T-helper 2 cell (primary cell): ENCODE data around the gene AGAP3.
A peak's percentile ranks its signal among the peaks of the same experiment; 100 is the strongest.

Experiments used
- DNase-seq, 5 experiments: peaks; one replicate each; pipeline versions ENCODE4 v3.0.0 to v3.0.0-alpha.2; 2012 to 2022

The AGAP3 gene

GRCh38 chr7:151124481-151124880 is 38.2 kb downstream of the AGAP3 start:
- DNase-seq = no peak

DNA sequence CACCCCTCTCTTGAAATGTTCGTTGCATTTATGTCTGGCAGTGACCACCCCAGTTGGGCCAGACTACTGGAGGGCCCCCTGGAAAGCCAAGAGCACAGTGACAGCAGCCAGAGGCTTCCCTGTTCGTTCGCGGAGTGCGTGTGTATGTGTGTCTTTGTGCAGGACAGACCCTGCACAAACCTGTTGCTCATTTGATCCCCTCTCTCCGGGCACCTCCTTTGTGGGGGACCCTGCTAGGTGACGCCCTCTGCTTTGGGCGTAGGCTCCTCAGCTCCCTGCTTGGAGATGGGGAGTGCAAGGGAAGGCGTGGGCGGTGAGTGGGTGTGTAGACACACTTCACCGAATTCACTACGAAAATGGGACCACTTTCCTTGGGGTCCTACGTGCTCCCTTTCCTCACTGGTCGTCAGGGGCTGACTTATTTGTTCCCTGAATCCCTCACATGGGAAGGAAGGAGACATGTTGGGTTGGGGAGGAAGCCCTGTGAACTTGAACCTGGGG is 38.7 kb downstream of the AGAP3 start:
- DNase-seq = no peak

DNA sequence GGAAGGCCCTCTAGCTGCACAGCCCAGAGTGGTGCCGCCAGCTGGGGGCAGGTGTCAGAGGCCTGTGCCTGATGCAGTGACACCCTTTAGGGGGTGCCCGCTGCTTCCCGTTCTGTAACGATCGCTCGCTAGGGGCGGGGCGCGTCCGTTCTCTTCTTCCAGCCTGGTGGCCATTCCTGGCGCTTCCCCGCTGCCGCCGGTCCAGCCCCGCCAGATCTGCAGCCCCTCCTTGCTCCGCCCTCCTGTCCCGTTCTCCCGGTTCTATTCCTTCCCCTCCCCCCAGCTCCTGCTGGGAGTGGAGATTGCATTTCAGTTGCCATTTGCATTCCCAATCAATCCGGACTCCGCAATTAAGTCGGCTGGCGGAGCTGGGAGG is 39.2 kb downstream of the AGAP3 start:
- DNase-seq = no peak

- DNase-seq = no peak
Observed at GRCh38 chr7:151125846-151126481, 39.7 kb downstream of the AGAP3 start.

DNA sequence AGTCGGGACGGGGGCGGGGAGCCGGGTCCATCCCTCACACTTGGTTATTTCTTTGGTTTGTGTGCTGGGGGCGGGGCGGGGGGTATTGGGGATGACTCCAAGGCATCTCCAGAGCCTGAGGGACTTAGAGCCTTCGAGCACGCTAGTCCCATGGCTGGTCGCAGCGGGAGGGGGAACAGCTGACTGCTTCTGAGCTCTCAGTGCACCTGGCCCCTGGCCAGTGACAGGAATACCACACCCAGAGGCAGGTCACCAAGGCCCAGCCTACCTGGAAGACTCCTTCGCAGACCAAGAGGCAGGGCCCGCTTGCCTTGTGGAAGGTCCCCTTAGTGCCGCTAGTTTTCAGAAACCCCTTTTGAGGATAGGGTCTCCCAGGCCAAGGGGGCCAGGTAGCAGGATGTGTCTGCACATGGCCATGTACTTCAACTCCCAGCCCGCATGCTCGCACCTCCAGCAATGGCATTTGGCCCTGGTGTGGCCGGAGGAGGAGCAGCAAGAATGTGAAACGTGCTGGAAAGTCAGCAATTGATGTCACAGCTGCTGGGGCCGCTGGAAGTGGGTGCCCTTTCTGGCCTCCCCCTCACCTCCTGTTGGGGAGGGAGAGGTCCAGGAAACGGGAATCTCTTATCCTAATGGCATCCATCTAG is 40.3 kb downstream of the AGAP3 start:
- no peak for DNase-seq

- DNase-seq = no peak
Observed at GRCh38 chr7:151128144-151128543, 41.9 kb downstream of the AGAP3 start.

- no peak for DNase-seq
Observed at GRCh38 chr7:151128716-151129115, 42.4 kb downstream of the AGAP3 start.

GRCh38 chr7:151129117-151129959 is 43.1 kb downstream of the AGAP3 start:
- DNase-seq = no peak

DNA sequence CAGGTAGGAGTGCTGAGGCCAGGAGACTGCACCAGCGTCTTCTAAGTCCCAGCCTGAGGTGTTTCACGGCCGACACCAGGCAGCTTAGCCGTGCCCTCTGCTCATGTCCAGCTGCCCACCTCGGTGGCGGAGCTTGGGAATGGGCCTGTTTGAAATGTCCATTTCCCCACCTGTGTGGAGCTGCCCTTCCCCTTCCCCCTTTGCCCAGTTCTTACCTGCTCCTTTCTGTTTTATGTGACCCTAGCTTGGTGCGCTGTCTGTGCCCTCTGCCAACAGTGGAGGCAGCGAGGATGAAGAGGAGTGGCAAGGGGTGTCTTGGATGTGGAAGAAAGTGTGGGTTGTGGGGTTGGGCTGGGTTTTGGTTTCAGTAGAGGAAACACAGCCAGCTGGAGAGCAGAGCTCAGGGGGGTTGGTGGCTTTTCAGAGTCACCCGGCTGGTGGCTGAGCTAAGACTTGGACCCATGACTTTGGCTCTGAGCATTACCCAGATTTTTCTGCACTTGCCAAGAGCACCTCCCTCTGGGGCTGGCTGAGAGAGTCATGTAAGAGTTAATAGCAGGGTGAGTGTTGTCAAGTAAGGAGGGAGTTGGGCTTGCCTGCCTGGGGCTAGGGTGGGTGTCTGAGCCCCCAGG is 43.8 kb downstream of the AGAP3 start:
- no peak for DNase-seq

- no peak for DNase-seq
Observed at GRCh38 chr7:151130741-151131157, 44.5 kb downstream of the AGAP3 start.

DNA sequence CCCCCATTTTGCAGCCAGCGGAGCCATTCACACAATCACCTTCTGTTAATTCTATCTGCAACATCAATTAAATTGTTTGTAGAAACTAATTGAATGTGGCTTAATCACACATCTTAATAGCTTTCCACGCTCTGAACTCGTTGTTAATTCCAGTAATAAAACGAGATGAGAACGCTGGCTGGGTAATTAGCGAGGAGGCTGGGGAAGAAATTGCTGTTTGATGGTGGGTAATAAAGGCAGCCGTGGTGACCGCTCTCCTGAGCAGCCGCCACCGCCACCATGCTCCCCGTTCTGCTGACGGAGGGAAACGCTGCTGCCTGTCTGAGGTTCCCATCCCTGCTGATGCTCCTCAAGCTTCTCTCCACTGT is 44.9 kb downstream of the AGAP3 start:
- no peak for DNase-seq

DNA sequence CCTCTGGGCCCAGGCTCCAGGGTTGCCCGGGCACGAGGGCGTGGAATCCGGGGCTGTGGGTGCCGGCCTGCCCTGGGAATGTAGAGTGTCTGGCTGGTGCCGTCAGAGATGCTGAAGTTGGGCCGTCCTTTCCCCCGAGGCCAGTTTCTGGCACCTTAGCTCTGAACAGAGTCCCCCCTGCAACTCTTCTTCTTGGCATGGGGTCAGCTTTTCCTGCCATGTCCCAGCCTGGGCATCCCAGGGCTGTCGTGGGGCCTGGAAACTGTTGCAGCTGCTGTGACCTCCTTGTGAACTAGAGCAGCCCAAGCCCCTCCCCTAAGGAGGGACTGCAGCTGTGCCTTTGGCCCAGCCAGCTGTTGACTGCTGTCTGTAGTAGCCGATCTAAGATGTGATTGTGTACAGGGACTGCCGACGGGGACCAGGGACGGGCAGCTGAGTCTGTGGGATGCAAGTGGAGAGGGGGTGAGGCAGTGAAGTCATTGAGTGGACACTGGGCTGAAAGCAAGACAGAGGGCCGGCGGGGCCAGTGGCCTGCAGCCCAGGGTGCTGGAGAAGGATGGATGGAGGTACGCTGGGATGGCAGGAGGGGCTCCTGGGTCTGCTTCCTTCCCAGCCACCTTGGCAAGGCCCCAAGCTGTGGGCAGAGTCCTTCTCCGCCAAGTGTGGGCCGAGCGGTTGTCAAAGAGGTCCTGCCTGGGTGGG is 45.5 kb downstream of the AGAP3 start:
- no peak for DNase-seq

- DNase-seq = no peak
Observed at GRCh38 chr7:151132461-151133205, 46.4 kb downstream of the AGAP3 start.

DNA sequence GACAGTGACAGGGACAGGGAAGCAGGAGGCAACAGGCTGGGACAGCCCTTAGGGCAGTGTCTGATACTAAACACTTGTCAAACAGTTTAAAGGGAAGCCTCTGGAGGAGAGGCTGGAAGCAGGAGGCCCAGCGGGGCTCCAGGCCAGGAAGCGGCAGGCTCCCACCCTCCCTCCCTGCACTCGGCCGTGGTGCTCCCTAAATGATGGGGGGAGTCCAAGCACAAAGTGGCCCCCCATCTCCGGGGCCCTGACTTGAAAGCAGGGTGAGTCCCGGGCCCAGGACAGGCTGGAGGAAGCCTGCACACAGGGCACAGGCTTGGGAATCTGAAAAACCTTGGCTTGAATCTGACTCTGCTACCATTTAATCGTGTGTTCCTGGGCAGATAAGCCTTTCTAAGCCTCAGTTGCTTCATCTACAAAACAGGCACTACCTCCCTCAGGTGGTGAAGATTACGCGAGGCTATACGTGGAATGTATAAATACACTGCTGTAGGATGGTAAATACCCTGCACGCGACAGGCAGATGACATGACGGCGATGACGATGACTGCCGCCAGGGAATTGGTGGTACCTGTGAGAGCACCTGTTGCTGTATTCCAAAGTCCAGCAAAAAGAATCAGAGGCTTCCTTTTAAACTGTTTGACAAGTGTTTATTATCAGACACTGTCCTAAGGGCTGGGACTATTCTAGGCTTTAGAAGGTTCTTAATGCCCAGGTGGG is 47.2 kb downstream of the AGAP3 start:
- DNase-seq = no peak

DNA sequence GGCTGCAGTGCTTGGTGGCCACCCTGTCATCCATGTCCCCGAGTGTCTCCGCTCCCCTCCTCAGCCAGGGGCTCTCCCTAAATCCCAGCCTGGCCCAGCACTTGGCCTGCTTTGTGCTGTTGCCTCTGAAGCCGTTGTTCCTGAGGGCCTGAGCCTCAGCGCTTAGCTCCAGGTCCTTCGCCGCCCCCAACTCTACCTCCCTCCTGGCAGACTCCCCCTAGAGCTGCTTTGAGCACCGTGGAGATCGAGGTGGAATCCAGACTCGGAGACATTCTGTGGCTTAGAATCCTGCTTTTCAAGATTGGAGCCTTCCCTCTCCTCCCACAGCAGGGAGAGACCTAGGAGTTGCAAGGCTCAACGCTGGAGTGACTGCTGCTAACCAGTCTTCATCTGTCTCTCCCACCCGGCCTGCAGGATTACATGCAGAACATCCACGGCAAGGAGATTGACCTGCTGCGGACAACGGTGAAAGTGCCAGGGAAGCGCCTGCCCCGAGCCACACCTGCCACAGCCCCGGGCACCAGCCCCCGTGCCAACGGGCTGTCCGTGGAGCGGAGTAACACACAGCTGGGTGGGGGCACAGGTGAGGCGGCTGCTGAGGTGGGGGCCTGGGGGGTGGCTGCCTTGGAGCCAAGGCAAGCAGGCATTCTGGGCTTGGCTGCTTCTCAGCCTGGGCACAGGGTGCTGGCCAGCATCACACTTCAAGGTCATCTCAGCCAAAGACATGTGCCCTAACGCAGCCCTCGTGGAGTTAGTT is 47.9 kb downstream of the AGAP3 start:
- peak in 1 of 5 experiments; percentile 1 for DNase-seq

DNA sequence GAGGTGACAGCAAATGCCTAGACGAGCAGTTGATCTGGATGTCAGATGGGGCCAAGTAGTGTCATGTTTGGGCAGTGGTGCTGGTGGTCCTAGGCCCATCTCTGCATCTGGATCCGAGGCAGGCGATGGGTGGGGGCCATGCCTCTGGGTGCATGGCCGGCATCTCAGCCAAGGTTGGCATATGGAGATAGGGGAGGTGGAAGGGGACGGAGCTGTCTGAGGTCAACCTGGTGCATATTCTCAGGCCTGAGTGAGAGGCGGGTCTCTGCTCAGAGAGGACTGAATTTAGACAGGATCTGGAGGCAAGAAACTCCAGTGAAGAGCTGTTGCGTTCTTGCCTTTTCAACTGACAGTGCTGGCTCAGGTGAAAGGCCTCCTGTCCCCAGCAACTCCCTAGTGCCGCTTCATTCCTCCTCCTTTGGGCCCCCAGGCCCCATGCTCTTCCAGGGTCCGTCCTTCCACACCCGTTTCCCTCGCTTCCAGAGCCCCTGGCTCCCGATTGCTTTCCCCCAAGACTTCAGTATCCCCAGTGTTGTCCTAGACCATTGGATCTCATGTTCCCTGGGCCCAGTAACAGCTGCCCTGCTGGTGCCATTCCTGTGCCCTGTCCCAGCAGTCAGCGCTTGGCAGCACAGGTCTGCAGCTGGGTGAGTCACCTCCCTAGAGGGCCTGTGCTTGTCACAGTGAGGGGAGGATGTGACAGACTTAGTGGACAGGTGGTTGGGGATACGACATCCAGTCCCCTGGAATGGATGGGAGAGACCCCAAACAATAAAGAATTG is 48.7 kb downstream of the AGAP3 start:
- peak in 1 of 5 experiments; percentile 1 for DNase-seq

GRCh38 chr7:151135525-151135845 is 49.2 kb downstream of the AGAP3 start:
- peak in 1 of 5 experiments; percentile 1 for DNase-seq

DNA sequence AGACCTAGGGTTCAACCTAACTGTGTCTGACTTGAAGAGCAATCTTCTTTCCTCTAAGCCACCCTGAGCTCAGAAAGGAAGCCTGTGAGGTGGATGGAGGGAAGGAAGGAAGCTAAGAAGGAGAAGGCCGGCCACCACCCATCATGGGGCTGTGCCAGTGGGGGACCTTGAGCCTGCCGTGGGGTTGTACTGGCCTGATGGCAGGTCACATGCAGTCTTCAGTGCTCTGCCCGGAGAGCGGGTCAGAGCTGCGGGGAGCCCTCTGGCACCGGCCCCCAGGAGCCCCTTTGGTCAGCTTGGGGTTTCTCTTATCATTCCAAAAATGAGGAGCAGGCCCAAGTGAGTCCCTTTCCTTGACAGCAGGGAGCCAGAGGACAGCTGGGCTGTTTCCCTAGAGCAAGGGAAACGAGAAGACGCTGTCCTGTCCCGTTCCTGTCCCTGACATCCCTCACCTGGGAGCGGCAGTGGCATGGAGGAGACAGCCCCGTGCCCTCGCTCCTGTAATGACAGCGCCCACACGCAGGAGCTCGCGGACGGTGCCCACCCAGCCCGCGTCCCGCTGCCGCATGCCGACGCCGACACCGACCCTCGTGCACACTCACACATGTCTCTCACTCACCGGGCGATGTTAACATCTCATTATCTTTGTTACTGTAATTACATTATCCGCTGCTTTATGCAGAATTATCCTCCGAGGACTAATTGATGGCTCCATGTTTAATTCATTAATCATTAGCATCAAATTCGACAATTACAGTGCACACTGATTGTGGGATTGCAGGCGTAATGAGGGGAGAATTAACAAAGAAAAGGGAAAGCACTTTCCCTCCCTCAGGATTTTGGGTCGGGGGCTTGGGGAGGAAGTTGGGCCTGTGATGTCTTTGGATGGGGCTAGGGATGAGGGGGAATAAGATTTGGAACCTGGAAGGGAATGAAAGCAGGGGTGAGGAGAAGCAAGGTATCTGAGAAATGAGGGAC is 49.9 kb downstream of the AGAP3 start:
- peak in 1 of 5 experiments; percentile 1 for DNase-seq
